HG03135 (cell line): Measurements from ENCODE around the gene SUFU.
"Not testable (repeated sequence)": the region's sequence is repeated elsewhere in the genome, so short reads cannot be mapped to it uniquely, and the experiment has no call there.

Source experiments
- ATAC-seq: cut with Tn5 transposase; IDR thresholded peaks from one replicate; pipeline ENCODE4 v1.9.1; 2021; ENCODE audit warnings: mild to moderate bottlenecking, moderate library complexity; ENCODE audit not compliant: unreplicated experiment

SUFU gene

DNA sequence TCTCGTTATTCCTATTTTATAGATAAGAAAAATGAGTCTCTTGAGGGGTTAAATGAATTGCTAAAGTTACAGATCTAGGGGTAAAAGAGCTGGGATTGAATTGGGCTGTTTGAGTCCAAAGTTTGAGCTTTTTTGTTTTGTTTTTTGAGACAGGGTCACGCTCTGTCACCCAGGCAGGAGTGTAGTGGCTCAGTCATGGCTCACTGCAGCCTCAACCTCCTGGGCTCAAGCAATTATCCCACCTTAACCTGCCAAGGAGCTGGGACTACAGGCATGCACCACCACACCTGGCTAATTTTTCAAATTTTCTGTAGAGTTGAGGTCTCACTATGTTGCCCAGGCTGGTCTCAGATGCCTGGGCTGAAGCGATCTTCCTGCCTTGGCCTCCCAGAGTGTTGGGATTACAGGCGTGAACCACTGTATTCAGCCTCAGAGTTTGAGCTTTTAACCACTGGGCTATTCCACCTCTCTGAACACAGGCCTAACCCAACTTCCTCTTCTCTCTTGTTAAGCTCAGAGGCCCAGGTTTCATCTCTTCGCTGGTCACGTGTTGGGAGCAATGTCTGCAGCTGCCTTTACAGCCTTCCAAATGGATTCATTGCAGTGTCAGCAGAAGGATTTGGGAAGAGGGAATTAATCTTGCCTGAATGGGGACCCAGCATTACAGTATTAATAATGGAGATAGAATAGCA is 8.0 kb downstream of the SUFU start:
- peak; percentile 80 for ATAC-seq

DNA sequence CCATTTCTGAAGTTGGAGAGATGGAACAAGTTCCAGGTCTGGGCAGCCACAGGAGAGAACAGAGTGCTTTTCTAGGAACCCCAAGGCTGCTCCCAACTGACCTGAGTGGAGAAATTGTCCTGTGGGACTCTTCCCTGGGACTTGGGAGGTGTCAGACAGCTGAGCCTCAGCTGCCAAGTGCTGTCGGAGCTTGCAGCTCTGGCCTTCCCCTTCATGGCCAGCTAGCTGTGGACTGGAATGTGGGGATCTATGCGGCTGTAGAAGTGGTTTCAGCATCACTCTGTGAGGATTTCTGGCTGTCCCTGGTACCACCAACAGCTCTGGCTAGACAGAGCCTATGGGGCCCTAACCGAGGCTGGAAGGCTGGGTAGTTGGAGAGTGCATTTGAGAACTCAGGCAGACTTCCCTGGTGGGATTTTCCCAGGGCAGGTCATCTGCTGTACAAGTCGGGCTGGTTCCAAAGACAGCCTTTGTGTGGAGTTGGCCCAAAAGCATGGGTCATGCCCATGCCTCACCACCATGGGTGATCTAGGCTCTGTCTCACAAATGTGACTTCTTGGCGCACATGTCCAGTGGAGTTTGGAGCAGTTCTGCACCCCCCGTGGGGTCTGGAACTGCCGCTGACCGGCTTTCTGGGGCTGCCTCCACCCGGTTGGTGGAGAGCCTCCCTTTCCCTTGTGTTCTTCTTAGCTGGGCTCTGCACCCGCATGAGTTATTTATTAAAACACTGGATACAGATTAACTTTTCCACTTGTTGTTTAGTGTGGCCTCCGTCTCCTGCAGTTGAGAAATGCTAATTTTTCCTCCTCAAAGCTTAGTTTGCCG is 10.9 kb downstream of the SUFU start:
- no peak for ATAC-seq

DNA sequence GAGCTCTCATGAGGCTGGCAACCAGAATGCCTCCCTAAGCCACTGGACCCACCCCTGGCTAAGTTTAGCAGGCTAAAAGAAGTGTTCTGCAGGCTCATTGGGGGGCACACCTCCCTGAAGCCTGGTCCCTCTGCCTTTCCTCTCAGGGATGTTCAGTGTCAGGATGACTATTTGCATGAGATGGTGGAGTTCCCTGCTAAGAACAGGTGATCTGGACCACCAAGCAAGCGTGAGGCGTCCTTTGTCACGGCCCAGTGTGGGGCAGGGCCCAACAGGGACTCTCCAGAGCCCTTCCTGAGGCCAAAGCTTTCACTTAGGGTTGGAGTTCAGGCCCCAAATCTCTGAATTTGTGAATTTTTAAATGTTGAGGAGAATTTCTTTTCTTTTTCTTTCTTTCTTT is 12.0 kb downstream of the SUFU start:
- no peak for ATAC-seq

DNA sequence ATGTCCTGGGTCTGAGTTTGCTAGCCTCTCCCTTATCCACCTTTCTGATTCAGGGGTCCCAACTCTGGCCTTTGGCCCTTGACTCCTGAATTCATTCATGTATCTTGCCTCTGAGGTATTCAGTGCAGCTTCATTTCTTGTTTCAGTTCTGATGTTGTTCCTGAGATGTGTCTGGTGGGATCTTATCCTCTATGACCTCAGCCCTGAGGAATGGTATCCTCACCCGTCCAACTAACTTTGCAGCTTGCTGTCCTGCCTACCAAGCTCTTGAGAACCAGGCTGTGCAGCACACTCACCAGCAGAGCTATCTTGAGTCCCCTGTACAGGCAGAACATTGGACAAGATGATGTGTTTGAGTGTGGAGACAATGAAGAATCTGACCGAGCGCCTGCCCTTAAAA is 13.8 kb downstream of the SUFU start:
- ATAC-seq: no peak

- ATAC-seq: no peak
Observed at GRCh38 chr10:102519246-102519825, 15.6 kb downstream of the SUFU start.

DNA sequence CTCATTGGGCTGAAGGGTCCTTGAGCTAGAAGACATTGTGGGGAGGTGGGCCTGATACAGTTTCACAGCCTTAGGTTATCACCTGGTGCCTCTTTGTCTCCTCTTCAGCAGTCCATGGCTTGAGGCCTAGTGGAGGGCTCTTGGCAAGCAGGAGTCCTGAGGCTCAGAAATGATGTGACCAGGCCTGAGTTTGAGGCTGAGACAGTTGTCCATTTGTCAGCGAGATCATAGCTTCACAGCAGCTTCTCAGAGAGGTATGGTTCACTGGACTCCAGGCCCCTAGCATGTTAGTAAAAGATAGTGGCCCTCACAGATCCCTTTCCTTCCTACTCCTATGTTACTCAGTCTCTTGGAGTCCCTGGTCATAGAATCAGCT is 19.1 kb downstream of the SUFU start:
- ATAC-seq: no peak

DNA sequence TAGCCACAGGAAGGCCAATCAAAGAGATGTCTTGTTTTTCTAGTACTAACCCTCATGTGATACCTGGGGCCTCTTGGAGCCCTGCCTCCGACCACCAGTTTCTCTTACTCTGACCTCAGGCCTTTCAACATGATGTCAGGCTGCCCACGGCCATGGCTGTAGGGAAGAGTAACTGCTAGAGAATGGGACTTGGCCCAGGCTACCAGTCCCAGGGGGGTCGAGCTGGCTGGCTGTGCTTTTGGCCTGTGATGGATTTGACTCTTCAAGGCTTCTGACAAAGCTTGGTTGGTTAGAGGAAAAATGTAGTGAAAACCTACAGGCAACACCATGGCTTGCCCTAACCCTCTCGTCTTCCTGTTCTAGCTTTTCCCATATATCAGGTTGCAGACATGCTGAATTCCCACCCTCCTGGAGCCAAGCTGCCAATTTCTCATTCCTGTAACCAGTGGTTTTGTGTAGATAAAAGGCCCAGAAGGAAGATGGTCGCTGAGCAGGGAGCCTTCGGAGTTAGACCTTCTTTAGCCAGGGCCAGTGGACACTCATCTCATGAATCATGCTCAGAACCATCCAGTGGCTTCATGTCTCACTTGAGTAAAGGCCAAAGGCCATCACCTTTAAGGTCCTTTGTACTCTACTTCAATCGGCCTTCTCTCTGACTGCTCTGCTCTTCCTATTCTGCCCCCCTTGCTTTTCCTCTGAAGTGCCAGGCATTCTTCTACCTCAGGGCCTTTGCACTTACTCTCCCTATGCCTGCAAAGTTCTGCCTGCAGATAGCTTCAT is 19.7 kb downstream of the SUFU start:
- ATAC-seq: no peak

DNA sequence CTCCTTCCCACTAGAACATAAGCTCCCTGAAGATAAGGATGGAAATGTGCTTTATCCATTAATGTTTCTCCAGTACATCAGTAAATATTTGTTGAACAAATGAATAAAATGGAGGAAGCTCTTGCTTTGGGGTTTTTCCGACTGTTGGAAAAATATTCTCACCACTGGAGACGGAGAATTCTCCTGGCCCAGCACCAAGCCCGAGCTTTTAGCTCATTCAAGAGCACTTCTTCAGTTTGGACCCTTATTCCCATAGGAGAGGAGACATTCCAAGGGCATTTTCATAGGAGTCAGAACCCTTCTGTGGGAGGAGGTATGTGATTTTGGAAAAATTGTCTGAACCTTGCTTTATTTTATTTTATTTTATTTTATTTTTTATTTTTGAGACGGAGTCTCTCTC is 21.0 kb downstream of the SUFU start:
- ATAC-seq: no peak

GRCh38 chr10:102527546-102527945 is 23.8 kb downstream of the SUFU start:
- no peak for ATAC-seq

GRCh38 chr10:102534333-102534732 is 30.6 kb downstream of the SUFU start:
- no peak for ATAC-seq

DNA sequence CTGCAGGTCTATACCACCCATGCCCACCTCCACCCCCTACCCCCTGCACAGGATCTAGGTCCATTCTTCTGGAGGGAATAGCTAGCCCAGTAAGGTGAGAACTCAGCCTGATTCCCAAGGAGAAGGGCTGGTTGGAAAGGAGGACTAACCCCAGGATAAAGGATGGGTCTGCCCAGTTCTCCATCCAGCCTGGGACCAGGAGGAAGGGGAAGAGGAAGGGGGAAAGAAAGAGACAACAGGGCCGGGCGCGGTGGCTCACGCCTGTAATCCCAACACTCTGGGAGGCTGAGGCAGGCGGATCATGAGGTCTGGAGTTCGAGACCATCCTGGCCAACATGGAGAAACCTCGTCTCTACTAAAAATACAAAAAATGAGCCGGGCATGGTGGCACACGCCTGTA is 31.2 kb downstream of the SUFU start:
- not testable (repeated sequence) for ATAC-seq

GRCh38 chr10:102535481-102536147 is 31.8 kb downstream of the SUFU start:
- no peak for ATAC-seq

GRCh38 chr10:102537367-102537766 is 33.6 kb downstream of the SUFU start:
- no peak for ATAC-seq

GRCh38 chr10:102537948-102538347 is 34.2 kb downstream of the SUFU start:
- no peak for ATAC-seq

- no peak for ATAC-seq
Observed at GRCh38 chr10:102538811-102539210, 35.0 kb downstream of the SUFU start.

- ATAC-seq: peak; percentile 57
Observed at GRCh38 chr10:102540023-102540422, 36.3 kb downstream of the SUFU start.

DNA sequence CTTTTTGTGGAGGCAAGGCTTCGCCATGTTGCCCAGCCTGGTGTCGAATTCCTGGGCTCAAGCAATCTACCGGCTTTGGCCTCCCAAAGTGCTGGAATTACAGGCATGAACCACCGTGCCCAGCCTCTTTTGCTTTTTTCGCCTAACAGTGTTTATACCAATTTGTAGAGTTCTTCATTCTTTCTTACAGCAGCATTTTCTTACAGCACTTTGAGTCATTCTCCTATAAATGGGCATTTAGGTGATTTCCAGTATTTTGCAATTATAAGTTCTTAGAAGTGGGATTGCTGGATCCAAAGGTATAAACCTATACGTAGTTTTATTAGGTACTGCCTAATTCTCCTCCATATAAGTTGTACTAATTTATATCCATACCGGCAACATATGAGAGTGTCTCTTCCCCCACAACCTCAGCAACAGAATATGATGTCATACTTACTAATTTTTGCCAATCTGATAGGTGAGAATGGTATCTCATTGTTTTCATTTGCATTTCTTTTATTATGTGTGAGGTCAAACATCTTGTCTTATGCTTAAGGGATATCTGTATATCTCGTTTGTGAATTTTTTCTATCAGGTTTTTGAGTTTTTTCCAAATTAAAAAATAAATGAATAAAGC is 39.1 kb downstream of the SUFU start:
- no peak for ATAC-seq

DNA sequence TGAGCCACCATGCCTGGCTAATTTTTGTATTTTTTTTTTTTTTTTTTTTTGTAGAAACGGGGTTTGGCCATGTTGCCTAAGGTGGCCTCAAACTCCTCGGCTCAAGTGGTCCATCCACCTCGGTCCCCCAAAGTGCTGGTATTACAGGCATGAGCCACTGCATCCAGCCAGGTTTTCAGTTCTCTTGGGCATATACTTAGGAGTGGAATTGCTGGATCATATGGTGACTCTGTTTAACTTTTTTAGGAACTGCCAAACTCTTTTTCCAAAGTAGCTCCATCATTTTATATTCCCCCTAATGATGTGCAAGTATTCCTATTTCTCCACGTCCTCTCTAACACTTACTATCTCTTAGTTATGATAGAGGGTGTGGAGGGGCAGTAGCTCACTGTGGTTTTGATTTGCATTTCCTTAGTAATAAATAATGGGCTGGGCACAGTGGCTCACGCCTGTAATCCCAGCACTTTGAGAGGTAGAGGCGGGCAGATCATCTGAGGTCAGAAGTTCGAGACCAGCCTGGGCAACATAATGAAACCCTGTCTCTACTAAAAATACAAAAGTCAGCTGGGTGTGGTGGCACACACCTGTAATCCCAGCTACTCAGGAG is 41.6 kb downstream of the SUFU start:
- ATAC-seq: no peak

GRCh38 chr10:102545997-102546396 is 42.2 kb downstream of the SUFU start:
- ATAC-seq: no peak
